Measurements from ENCODE around the gene DNAH11.
"Not testable (repeated sequence)": the region's sequence is repeated elsewhere in the genome, so short reads cannot be mapped to it uniquely, and the experiment has no call there.

The DNAH11 gene

DNA sequence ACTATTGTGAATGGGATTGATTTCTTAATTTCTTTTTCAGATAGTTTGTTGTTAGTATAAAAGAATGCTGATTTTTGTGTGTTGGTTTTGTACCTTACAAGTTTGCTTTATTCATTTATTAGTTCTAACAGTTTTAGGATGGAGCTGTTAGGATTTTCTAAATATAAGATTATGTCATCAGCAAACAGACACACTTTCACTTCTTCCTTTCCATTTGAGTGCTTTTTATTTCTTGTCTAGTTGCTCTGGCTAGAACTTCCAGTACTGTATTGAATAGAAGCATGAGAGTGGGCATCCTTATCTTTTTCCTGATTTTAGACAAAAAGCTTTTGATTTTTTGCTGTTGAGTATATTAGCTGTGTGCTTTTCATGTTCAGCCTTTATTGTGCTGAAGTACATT is 81.5 kb downstream of the DNAH11 start:
- no peak for DNase-seq

DNA sequence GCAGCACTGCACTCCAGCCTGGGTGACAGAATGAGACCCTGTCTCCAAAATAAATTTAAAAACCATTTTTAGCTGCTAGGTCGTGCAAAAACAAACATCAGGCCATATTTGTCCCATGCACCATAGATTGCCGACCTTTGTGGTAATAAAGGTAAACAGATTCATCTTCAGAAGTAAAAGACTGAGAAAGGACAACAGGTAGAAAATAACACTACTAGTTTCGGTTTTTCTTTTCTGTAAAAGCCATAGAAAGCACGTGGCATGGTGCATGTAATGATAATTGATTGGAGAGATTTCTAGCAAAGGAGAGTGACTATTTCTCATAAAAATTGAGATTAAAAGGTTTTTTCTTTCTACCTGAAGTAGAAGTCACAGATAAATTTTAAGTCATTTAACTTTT is 93.9 kb downstream of the DNAH11 start:
- no peak for DNase-seq

DNA sequence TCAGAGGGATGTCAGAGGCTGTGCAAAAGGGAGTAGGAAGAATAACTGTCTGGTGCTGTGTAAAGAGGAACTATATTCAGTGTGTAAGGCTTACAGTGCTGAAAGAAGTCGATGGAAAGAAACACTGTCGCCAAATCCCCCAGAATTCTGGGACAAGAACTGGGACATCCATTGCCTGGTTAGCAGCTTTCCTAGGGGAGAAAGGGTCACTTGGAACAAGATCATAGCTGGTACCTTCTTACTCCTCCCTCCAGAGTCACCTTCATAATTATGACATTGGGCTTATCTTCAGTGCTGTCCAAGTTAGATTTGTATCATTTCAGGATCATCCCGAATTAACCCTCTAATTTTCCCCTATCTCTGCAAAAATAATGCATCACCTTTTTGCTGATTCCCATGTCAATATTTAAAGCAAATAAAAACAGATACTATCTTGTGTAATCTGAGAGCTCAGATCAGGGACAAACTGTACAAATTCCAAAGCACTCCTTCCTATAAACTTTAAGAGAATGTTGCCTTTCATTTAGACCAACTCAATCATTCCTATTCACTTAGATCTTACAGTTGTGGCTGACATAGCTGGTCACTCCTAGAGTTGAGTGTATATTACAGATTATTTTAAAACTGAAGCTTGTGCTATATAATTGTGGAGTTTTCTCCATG is 96.5 kb downstream of the DNAH11 start:
- no peak for DNase-seq

GRCh38 chr7:21640105-21640504 is 97.3 kb downstream of the DNAH11 start:
- no peak for DNase-seq

- no peak for DNase-seq
Measured at GRCh38 chr7:21641546-21641945, 98.7 kb downstream of the DNAH11 start.

- no peak for DNase-seq
Measured at GRCh38 chr7:21642422-21642821, 99.6 kb downstream of the DNAH11 start.

GRCh38 chr7:21651697-21652096 is 108.9 kb downstream of the DNAH11 start:
- no peak for DNase-seq

- no peak for DNase-seq
Measured at GRCh38 chr7:21653623-21654022, 110.8 kb downstream of the DNAH11 start.

GRCh38 chr7:21656081-21656480 is 113.2 kb downstream of the DNAH11 start:
- DNase-seq: no peak

- no peak for DNase-seq
Measured at GRCh38 chr7:21656796-21657195, 114.0 kb downstream of the DNAH11 start.

- no peak for DNase-seq
Measured at GRCh38 chr7:21670496-21670895, 127.7 kb downstream of the DNAH11 start.

DNA sequence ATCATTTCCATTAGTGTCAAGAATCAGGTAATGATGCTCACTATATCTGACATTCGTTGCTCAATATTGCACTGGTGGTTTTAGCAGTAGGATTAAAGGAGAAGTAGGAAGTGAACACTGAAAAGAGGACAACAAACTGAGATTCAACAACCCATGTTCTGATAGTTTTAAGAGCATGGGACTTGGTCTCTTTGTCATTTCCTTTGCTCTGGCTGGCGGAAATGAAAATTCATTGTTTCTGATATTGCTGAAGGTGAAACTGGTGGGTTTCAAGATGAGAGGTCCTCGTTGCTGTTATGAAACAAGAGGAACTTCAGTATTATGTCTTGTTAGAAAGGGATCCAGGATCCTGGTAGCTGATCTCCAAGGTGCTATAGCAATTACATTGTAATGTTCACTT is 129.0 kb downstream of the DNAH11 start:
- no peak for DNase-seq

DNA sequence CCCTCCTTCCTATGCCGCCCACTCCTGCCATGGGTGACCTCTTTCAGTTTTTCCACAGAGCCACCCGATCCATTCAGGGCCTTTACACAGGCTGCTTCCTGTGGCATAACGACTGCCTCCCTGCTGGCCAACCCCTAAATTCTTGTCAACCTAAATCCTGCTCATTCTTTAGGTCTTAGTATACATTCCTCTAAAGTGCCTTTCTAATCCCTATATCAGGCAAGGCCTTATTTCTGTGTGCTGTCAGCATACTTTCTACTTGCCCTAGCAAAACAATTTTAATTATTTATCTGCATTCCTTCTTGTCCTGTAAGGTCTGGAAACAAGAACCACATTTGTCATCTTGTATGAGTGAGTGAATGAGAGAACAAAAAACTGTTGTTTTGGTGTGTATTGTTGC is 132.4 kb downstream of the DNAH11 start:
- no peak for DNase-seq

- peak; percentile 14 to 41 for DNase-seq
Measured at GRCh38 chr7:21690705-21691104, 147.9 kb downstream of the DNAH11 start.

GRCh38 chr7:21691146-21691545 is 148.3 kb downstream of the DNAH11 start:
- DNase-seq: not testable (repeated sequence)

DNA sequence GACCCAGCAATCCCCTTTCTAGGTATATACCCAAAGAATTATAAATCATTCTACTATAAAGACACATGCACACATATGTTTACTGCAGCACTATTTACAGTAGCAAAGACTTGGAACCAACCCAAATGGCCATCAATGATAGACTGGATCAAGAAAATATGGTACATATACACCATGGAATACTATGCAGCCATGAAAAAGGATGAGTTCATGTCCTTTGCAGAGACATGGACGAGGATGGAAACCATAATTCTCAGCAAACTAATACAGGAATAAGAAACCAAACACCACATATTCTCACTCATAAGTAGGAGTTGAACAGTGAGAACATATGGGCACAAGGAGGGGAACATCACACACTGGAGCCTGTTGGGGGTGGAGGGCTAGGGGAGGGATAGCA is 157.7 kb downstream of the DNAH11 start:
- DNase-seq: not testable (repeated sequence)

DNA sequence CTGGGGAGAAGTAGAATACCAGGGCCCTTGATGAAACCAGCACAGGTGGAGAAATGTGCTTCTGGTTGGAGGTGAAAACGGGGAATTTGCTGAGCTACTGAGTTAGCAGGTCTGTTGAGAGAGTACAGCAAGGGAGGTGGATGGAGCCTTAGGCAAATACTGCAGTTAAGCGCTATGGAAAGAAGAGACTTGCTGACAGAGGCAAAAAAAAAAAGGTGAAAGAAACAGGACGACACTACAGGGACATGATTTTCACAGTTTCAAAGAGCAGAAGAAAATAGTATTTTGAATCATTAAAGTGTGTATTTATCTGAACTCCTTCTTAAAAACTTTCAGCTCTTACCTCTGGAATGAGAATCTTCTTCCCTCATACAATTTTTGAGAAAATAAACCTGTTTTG is 159.5 kb downstream of the DNAH11 start:
- DNase-seq: no peak

- no peak for DNase-seq
Measured at GRCh38 chr7:21704359-21704758, 161.5 kb downstream of the DNAH11 start.

GRCh38 chr7:21706131-21706530 is 163.3 kb downstream of the DNAH11 start:
- DNase-seq: no peak

GRCh38 chr7:21707566-21707965 is 164.7 kb downstream of the DNAH11 start:
- DNase-seq: no peak

- DNase-seq: no peak
Measured at GRCh38 chr7:21708096-21708495, 165.3 kb downstream of the DNAH11 start.

DNA sequence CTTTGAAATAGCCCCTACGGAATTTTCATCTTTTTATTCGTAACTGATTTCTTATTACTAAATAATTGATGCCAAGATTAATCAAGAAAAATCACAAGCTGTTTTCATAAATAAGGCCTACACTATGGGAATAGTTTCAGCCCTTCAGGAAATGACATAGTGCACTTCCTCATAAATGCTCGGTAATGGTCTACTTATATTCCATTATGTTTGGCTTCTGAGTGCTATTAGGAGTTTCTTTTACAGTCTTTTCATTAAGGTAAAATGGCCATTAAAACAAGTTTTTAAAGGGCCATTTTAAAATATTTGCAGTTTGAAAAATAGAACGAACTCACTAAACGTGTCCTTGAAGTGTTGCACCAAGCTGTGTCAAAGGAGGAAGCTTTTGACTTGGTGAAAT is 174.5 kb downstream of the DNAH11 start:
- DNase-seq: no peak

- DNase-seq: no peak
Measured at GRCh38 chr7:21718391-21718790, 175.6 kb downstream of the DNAH11 start.

- DNase-seq: no peak
Measured at GRCh38 chr7:21719846-21720245, 177.0 kb downstream of the DNAH11 start.

DNA sequence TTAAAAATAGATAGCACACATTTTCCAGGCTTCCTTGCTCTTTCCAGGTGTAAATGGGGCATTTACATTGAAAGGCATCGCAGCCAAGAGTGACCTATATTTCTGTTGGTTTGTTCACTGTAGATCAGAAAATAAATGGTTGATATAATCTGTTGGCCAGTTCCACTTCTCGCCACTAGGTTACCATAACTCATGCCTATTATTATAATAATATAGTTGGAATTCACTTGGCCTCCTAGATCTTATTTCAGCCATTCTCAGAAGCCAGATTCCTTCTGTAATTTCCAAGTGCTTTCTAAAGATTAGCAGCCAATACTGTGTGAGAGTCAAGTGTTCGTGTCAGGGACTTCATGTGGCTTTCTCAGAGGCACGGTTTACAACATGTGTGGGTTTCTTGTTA is 179.5 kb downstream of the DNAH11 start:
- no peak for DNase-seq

DNA sequence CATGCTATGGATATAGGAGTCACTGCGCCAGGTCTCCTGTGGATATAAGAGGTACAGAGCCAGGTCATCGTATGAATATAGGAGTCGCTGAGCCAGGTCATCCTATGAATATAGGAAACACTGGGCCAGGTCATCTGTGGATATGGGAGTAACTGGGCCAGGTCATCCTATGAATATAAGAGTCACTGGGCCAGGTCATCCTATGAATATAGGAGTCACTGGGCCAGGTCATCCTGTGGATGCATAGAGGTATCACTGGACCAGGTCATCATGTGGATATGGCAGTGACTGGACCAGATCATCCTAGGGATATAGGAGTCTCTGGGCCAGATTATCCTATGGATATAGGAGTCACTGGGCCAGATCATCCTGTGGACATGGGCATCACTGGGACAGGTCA is 181.7 kb downstream of the DNAH11 start:
- no peak for DNase-seq
